GM19099 (cell line): ENCODE results near the gene PPP1R12C.

ENCODE experiments used
- POLR2A ChIP-seq: IDR thresholded peaks from 3 replicates; pipeline ENCODE4 v1.6.1; 2011; ENCODE audit warnings: low read depth; ENCODE audit not compliant: insufficient read length; ENCODE audit errors: extremely low read depth

The PPP1R12C gene

DNA sequence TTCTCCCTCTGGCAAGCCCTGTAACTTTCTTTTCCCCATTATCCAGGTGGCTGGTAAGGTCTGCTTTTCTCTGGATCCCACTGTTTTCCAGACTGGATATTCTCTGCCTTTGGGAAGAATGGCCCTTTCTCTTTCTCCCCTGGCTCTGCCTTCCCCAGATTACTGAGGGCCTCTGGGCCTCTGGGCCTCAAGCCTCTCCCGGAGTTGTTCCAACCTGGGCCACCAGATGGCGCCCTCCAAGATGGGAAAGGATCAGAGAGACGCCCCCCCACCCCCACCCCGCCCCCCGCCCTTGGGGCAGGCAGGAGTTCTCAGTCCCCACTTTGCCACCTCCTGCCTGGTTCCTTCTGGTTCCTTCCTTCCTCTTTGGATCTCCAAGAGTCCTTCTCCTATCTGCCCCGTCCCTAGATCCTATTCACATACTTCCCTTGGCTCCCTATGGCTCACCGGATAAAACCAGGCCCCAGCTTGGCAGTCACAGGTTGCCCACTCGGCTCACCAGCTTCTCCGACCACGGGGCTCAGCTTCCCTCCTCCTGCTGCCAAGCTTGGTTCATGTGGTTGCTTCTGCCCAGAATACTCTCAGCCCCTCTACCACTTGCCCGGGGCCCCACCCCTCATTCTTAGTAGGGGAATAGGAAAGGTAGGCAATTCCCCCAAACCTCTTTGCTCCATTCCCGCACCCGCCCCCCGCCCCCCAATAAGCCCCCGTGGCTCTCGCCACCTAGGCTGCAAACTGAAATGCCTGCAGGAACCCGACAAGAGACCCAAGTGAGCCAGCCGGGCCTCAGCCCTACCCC lies 28.7 kb downstream of the PPP1R12C start:
- TF ChIP-seq POLR2A: no peak

DNA sequence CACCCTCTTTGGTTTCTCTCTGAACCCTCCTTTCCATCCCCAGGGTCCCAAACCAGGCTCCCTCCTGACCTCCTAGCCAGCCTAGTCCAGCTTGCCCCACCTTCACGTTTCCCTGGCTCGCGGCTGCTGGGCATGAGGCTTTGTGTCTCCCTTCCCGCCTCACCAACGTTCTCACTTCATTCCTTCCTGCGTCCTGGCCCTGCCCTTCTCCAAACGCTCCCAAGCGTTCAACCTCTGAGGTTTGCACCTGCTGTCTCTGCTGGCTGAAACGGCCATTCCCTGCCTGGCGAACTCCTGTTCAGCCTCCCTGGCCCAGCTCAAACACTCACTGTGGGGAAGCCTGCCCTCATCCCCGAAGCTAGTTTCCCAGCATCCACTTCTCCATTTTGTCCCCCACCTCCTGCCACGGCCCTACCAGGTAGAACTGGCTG lies 29.4 kb downstream of the PPP1R12C start:
- TF ChIP-seq POLR2A: no peak

DNA sequence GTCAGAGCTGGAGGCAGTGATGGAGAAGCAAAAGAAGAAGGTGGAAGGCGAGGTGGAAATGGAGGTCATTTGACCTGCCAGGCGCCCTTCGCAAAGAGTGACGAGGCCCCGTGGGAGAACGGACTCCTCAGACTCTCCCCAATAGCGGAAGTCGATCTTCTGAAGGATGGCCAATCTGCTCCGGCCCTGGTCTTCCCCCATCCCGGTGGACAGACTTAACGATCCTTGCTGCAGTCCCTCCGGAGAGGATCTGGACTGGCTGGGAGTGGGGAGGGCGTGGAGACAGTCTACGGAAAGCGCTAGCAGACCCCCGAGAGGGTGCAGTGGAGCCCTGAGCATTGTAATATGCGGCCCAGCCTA lies 29.9 kb downstream of the PPP1R12C start:
- no peak for TF ChIP-seq POLR2A

- no peak for TF ChIP-seq POLR2A
Observed at GRCh38 chr19:55086730-55087541, 30.5 kb downstream of the PPP1R12C start.

- TF ChIP-seq POLR2A: no peak
Observed at GRCh38 chr19:55085923-55086715, 31.3 kb downstream of the PPP1R12C start.

GRCh38 chr19:55084416-55084815 lies 33.0 kb downstream of the PPP1R12C start:
- no peak for TF ChIP-seq POLR2A

GRCh38 chr19:55083004-55083850 lies 34.2 kb downstream of the PPP1R12C start:
- TF ChIP-seq POLR2A: no peak

DNA sequence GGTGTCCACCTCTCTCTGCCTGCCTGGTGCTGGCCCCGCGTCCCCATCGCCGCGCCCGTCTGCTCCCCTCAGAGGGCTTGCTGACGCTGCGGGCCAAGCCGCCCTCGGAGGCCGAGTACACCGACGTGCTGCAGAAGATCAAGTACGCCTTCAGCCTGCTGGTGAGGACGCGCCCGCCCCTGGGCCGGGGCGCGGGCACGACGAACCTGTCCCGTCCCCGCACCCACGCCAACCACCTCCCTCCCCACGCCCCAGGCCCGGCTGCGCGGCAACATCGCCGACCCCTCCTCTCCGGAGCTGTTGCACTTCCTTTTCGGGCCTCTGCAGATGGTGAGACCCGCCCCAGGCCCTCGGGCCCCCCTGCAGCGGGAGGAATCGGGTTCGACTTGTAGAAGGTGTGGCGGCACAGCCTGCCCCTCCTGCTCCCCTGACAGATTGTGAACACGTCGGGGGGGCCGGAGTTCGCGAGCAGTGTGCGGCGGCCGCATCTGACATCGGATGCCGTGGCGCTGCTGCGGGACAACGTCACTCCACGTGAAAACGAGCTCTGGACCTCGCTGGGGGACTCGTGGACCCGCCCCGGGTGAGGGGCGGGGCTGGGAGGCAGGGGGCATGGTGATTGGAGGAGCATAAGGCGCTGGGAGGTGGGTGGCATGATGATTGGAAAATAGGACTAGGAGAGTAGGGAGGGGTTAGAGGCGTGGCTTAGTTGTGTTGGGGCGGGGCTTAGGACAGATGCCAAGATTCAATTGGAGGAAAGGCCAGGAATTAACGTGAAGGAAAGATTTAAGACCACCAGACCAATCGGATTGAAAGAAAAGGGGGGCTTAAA lies 35.2 kb downstream of the PPP1R12C start:
- no peak for TF ChIP-seq POLR2A

DNA sequence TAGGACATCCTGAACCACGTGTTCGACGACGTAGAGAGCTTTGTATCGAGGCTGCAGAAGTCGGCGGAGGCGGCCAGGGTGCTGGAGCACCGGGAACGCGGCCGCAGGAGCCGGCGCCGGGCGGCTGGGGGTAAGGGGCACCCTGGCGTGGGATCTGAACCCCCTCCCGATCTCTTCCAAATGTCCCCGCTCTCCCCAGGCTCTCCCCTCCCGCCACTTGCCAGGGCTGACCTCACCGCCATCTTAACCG lies 35.7 kb downstream of the PPP1R12C start:
- TF ChIP-seq POLR2A: no peak

- peak; percentile 37 for TF ChIP-seq POLR2A
Observed at GRCh38 chr19:55080968-55081769, 36.3 kb downstream of the PPP1R12C start.

DNA sequence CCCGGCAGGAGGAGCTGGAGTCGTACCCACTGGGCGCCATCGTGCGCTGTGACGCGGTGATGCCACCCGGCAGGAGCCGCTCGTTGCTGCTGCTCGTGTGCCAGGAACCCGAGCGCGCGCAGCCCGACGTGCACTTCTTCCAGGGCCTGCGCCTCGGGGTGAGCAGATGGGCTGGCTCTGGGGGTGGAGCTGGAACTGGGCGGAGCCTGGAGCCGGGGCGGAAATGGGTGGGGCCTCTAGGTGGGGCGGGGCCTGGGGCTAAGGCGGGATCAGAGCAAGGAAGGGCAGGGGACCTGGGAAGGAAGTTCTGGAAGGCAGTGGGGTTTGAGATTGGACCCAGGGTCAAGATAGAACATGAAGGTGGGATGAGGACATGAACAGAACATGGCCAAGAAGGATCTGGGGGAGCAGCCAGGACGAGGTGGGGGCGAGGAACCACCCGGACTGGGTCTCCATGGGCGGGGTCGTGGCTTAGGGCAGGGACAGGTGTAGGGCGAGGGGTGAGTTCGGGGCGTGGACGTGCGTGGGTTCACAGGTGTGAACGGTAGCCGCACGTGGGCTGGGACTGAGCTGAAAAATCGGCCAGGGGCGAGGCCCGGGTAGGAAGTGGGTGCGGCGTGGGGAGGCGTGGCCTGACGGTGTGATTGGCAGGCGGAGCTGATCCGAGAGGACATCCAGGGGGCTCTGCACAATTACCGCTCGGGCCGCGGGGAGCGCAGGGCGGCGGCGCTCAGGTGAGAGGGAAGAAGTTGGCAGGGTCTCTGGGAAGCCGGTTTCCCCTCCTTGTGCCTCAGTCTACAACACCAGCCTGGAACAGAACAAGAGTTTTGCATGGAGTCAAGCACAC lies 37.1 kb downstream of the PPP1R12C start:
- TF ChIP-seq POLR2A: no peak

DNA sequence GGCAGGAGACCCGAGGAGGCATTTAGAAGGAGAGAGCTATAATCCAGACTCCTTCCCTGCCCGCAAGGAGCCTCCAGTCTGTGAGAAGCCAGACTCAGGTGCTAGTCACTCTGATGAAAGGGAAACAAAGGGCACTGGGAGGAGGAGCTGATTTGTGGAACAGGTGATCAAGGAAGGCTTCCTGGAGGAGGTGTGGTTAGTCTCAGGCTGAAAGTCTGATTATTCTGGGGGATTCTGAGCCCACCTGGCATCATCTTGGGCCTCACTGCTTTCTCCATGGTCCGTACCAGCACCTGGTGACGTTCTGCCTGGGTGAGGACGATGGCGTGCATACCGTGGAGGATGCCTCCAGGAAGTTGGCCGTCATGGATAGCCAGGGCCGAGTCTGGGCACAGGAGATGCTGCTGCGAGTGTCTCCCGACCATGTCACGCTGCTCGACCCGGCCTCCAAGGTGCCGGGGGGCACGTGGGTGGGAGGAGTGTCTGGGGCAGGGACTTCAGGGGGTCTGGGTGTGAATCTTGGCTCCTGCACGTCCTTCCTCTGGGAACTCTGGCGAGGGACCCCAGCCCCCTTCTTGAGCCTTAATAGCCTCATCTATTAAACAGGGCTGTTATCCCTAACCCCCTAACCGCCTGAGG lies 37.9 kb downstream of the PPP1R12C start:
- TF ChIP-seq POLR2A: no peak
